Stimulated activated CD4-positive, alpha-beta T cell treated with anti-CD3 and anti-CD28 coated beads, Interleukin-15, amount 100 ng/mL, for 24 hours (primary cell): ENCODE results near the gene EIF4EBP2.
A peak's percentile ranks its signal among the peaks of the same experiment; 100 is the strongest.

ENCODE experiments used
- DNase-seq: peaks from one replicate; pipeline ENCODE4 v3.0.0-alpha.2; 2020

EIF4EBP2 gene

DNA sequence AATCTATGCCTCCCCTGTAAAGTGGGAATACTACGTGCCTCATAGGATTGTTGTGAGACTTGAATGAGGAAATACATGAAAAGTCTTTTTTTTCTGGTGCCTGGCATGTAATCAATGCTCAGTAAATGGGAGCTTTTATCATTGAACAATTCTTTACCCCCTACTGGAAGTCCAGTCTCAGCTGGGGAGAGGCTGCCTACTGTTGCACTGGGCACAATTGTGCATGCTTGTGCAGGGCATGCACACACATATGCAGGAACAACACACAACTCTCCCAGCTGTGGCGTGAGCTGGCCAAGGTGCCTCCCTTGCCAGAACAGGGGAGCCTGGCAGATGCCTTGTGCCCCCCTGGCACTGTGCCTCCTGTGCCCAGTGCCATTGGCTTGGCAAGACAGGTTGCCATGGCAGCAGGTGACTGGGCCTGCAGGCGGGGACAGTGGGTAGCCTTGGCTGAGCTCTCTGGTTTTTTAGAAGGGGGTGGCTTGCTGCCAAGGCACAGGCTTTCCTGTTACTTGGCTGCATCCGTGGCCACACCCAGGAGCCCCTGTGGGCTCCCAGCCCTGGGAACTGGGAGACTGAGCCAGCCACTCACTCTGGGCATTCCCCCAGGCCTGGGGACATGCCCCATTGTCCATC is 58.5 kb downstream of the EIF4EBP2 start:
- DNase-seq = no peak

- DNase-seq = no peak
Observed at GRCh38 chr10:70465278-70465677, 61.3 kb downstream of the EIF4EBP2 start.

GRCh38 chr10:70465832-70466231 is 61.9 kb downstream of the EIF4EBP2 start:
- DNase-seq = no peak

- DNase-seq = no peak
Observed at GRCh38 chr10:70466951-70467350, 63.0 kb downstream of the EIF4EBP2 start.

GRCh38 chr10:70472799-70473454 is 69.0 kb downstream of the EIF4EBP2 start:
- no peak for DNase-seq

GRCh38 chr10:70474780-70475179 is 70.8 kb downstream of the EIF4EBP2 start:
- DNase-seq = no peak

DNA sequence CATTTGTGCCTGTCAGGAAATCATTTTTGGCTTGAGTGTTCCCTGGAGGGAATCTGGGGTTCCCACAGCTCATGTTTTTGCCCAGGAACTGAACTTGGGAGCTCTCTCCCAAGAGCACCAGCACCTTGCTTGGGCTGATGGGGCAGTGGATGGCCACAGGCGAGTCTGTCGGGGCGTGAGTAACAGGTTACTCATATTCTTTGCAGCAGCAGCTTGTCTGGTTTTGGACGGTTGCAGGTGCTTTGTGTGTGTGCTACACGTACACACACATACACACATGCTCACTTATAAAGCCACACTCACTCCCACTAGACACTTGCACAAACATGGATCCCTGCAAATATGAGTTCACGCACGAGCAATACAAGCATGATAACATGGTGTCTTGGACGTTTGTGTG is 71.7 kb downstream of the EIF4EBP2 start:
- DNase-seq = no peak

- no peak for DNase-seq
Observed at GRCh38 chr10:70476249-70477035, 72.5 kb downstream of the EIF4EBP2 start.

DNA sequence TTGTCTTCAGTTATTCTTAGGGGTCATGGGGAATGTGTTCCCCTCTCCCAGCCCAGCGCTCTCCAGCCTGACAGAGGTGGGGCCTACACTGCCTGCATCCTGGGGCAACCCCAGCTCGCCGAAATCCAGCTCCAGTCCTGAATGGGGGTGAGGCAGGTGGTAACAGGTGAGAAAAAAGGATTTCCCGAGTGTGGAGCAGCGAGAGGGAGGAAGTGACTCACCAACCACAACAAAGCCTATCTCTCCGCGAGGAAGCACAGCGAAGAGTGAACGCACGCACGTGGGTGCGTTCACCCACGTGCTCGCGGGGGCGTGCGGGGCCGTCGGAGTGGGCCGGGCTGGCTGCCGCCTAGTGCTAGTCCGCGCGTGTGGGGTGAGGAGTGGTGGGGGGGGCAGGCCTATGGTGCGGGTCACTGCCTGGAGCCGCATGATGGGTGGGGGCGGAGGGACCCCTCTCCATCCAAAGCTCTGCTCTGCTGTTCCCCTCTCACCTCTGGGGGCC is 73.8 kb downstream of the EIF4EBP2 start:
- peak; percentile 84 for DNase-seq
